CD4-positive, alpha-beta T cell treated with Interleukin-12 subunit alpha and Interleukin-12 subunit beta, for 1 hour (primary cell): ENCODE measurements around the gene FGF5.
"Not testable (repeated sequence)": the region's sequence is repeated elsewhere in the genome, so short reads cannot be mapped to it uniquely, and the experiment has no call there.

Experiments
- DNase-seq: peaks from one replicate; pipeline ENCODE4 v3.0.0-alpha.2; 2020

Gene FGF5

GRCh38 chr4:80255329-80256095, 11.0 kb upstream of the FGF5 start:
- no peak for DNase-seq

DNA sequence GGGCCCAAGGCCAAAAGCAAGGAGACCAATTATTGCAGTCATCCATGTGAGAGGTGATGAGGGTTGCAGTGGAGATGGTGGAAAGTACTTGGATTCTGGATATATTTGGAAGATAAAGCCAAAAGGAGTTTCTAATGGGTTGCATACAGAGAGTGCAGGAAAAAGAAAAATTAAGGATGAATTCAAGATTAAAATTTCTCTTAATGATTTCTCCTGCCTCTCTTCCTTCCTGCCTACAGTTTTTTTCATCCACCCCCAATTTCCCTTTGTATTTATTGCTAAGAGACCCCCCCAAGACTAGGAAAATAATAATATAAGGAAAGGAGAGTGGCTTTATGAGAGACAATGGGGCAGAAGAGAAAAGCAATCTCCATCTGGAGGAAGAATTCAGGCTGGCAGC, 8.6 kb upstream of the FGF5 start:
- DNase-seq = no peak

- DNase-seq = no peak
These were observed 7.5 kb upstream of the FGF5 start for GRCh38 chr4:80259012-80259411.

GRCh38 chr4:80259817-80260216, 6.6 kb upstream of the FGF5 start:
- DNase-seq = no peak

DNA sequence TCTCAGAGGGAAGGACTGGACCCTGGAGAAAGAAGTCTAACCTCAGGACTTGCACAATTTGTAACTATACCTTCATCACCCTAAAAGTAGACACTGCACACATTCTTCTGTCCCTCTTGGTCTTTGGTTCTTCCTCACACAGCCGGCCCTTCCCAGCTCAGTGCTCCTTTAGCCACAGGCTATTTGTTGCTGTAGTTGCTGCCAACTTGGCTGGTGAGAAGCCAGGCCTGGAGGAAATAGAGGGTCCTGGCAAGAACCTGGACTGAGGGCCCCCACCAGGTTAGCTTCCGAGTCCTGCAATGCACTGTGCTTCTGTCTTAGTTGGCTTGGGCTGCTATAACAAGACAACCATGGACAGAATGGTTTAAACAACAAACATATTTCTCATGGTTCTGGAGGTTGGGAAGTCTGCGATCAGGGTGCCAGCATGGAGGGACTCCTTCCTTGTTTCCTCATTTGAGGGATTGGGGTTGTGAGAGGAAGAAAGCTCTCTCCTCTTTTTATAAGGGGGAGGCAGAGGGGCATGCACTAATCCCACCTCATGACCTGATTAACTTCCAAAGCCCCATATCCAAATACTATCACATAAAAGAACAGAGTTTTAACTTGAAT, 4.4 kb upstream of the FGF5 start:
- DNase-seq = no peak

- DNase-seq = no peak
These were observed 2.7 kb upstream of the FGF5 start for GRCh38 chr4:80263541-80264351.

GRCh38 chr4:80264352-80264647, 2.2 kb upstream of the FGF5 start:
- no peak for DNase-seq

- DNase-seq = no peak
These were observed 1.6 kb upstream of the FGF5 start for GRCh38 chr4:80264825-80265224.

DNA sequence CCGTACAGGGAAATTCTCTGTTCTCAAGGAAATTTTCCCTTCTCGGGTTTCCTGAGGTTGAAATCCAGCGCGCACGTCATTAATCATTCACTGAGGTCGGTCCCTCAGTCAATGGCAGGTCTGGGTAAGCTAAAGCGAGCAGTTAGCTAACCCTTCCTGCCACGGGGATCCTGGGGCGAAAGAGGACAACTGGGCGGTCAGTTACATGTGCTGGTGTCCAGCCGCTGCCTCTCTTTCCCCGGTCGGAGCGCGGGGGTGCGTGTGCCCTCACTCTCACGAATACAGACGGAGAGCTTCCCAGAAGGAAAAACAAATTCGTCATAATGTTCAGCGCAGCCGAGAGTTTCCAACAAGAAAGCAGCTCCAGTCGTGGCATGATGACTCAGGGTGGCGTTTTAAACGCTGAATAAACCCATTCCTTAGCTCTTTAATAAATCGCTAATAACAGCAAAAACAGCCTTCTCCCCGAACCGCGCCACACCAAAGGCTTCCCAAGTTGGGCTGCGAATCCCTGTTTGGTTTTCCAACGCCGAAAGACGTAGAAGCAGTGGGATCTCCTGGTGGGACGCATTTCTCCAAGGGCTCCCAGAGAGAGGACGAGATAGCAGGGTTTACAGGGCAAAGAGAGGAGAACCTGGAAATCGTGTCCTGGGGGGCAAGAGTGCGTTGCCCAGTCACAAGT, 752 bp upstream of the FGF5 start:
- DNase-seq = no peak

- DNase-seq = no peak
These were observed 477 bp downstream of the FGF5 start for GRCh38 chr4:80266902-80267380.

DNA sequence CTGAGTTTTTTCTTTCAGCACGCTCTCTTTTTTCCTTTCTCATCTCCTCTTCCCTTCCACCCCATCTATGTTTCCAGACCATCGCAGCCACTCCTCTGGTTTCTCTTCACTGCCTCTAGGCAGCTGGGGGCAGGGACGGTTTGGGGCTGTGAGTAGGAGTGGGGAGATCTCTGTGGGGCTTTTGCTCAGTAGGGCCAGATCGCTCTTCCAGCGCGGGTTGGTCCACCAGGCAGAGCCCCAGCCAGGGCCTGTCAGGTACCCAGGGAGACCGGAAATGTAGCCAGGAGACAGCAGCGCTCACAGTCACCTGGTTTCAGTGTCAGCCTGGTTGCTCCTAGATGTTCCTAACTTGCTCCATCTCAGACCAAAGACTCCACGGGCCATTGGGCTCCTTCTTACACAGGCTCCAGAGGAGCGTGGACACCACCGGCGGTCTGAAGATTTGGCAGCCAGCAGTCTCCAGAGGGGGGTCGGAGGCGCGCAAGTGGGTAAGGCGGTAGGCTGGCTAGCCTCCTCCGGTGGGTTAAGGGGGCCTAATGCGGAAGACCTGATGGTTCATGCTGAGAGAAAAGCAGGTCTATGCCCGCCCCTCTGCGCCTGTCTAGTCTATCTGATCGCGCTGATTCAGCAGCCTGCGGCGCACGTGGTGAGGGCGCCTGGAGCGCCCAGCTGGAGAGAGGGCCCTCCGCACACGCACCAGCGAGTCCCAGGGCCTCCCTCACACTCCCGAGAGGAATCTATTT, 1.8 kb downstream of the FGF5 start:
- DNase-seq = no peak

- DNase-seq = no peak
These were observed 2.5 kb downstream of the FGF5 start for GRCh38 chr4:80268936-80269335.

DNA sequence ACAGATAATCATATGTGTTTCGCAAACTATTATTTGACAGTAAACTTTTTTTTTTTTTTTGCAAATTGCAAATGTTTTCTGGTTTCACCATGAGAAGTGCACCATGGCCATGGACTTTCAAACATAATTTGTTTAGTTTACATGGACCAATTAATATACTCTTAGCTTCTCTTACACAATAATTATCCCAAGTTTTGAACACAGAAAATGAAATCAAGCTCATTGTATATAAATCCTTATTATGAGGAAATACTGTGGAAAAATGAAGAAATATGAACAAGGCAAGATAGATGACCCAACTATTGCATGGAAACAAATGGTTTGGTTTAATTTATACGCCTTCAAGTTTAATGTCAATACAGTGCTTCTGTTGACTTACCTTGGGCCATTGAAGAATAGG, 3.9 kb downstream of the FGF5 start:
- no peak for DNase-seq

DNA sequence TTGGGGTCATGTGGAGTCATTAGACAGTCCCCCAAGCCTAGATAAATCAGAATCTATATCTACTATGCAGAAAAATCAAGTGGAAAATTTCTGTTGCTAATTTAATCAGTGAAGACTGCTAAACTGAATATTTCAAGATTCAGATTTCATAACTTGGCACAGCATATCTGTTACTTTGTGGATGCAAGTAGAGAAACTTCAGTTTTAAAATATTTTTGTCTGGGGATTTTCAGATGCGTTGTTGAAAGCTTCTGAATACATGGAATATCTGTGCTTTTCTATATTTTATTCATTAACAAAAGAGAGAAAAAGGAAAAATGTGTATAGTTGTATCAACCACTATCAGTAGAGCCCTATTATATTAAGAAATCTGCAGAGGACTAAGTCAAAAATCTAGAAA, 4.4 kb downstream of the FGF5 start:
- no peak for DNase-seq

DNA sequence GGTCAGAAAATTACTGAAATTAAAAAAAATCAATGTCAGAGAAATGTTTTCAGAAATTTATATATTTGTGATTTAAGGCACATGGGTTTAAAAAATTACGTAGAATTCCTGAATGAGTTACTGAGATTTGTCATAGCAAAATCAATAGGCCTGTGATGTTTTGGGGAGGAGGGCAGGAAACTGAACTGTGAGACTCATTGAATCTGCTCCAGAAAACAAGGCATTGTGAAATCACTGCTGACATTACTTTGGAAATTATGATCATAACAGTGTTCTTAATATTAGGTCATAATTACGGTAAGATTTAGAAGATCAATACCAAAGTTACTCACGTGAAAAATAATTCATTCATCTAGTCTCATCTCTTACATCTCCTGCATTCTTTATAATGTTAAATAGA, 5.3 kb downstream of the FGF5 start:
- no peak for DNase-seq

DNA sequence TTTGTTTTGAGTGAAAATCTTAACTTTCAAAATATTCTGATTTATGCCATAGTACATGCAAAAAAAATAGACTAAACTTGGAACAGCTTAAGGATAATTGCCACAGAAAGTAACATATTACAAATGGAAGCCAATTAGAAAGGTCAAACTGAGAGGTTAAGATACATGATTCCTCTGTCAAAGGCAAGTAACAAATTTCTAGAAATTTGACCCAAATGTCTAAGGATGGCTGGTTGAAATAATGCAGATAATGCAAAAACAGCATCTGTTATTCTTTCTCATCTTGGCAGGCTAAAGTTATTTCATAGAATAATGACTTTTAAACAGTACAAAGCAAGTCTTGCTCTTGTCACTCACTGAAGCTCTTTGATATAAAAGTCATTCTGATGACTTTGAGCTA, 10.5 kb downstream of the FGF5 start:
- DNase-seq = no peak

GRCh38 chr4:80279751-80280150, 13.3 kb downstream of the FGF5 start:
- no peak for DNase-seq

GRCh38 chr4:80286451-80286850, 20.0 kb downstream of the FGF5 start:
- DNase-seq = no peak

GRCh38 chr4:80290665-80291064, 24.2 kb downstream of the FGF5 start:
- not testable (repeated sequence) for DNase-seq

- DNase-seq = no peak
These were observed 27.7 kb downstream of the FGF5 start for GRCh38 chr4:80294206-80294605.

DNA sequence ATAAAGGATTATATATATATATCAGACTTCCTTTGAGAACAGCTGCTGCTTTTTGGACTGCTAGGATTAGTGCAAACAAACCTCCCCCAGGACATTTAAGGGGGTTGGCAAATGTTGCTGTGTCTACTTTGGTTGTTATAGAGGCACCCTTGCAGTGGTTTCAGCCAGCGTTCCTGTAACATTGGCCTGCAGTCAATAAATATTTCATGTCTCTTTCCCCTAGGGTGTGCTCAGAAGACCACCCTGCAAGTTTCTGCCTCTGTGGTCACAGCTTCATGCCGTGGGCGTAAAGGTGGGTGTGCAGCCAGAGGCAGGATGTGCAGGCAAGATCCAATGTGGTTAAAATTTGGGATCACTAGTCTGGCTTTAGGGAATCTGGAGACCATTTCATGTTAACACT, 28.9 kb downstream of the FGF5 start:
- no peak for DNase-seq

GRCh38 chr4:80295826-80296225, 29.4 kb downstream of the FGF5 start:
- no peak for DNase-seq

DNA sequence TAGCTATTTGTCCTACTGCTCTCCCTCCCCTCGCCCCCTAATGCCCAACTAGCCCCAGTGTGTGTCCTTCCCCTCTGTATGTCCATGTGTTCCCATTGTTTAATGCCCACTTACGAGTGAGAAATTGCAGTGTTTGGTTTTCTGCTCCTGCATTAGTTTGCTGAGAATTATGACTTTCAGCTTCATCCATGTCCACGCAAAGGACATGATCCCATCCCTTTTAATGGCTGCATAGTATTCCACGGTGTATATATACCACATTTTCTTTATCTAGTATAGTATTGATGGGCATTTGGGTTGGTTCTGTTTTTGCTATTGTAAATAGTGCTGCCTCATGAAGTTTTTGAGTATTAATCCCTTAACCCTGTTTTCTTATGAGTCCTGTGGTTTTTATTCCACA, 35.4 kb downstream of the FGF5 start:
- no peak for DNase-seq
